Suprapubic skin (tissue), 4 donors: ENCODE data around the gene DIAPH1. TPM values are rescaled to one million over a fixed set of nuclear protein-coding genes. Genes with fewer than 3 reads are reported as not detected.
A peak's percentile ranks its signal among the peaks of the same experiment; 100 is the strongest.

Source experiments
- DNase-seq, 2 donors: peaks; one replicate each; pipeline ENCODE4 v3.0.0-alpha.2; 2019; ENCODE audit warnings: low spot score in 2 of 2
- H3K27ac ChIP-seq: fragments of 200-600 bp; sonication (generic); one replicate; pipeline ENCODE4 v1.5.1; 2019
- H3K27me3 ChIP-seq: fragments of 200-600 bp; sonication (generic); one replicate; pipeline ENCODE4 v1.5.1; 2019
- H3K36me3 ChIP-seq: fragments of 200-600 bp; sonication (generic); one replicate; pipeline ENCODE4 v1.5.1; 2019
- H3K4me1 ChIP-seq: fragments of 200-600 bp; sonication (generic); one replicate; pipeline ENCODE4 v1.5.1; 2019
- H3K4me3 ChIP-seq: fragments of 200-600 bp; sonication (generic); one replicate; pipeline ENCODE4 v1.5.1; 2019; ENCODE audit warnings: mild to moderate bottlenecking
- H3K9me3 ChIP-seq: fragments of 200-600 bp; sonication (generic); one replicate; pipeline ENCODE4 v1.5.1; 2019
- CTCF ChIP-seq, 2 donors: fragments of 200-600 bp in 1 of 2; fragments of 450-650 bp in 1 of 2; sonication (generic) in 1 of 2; IDR thresholded peaks; one replicate each; pipeline ENCODE4 v1.5.1; 2016 to 2019; ENCODE audit warnings: antibody characterized with exemption in 2 of 2, mild to moderate bottlenecking in 1 of 2, moderate library complexity in 1 of 2
- EP300 ChIP-seq: sonication (generic); formaldehyde crosslinking; IDR thresholded peaks from one replicate; pipeline ENCODE4 v1.6.1; 2017; ENCODE audit warnings: antibody characterized with exemption
- POLR2A ChIP-seq, 2 donors: fragments of 450-650 bp; IDR thresholded peaks; one replicate each; pipeline ENCODE4 v1.6.1; 2017; ENCODE audit warnings: antibody characterized with exemption in 2 of 2, mild to moderate bottlenecking in 2 of 2, moderate library complexity in 2 of 2
- POLR2AphosphoS5 ChIP-seq, 3 donors: sonication (generic); formaldehyde crosslinking; IDR thresholded peaks; one replicate each; pipeline ENCODE4 v1.6.1; 2017; ENCODE audit warnings: antibody characterized with exemption in 3 of 3
- WGBS: methylation state at CpG from one replicate; pipeline ENCODE4 v1.1.5; 2018; 5-methylcytosine and 5-hydroxymethylcytosine counted together
- total RNA-seq, 4 donors: library from RNA; depleted of rRNA; stranded (reverse); fragments of >200 nt; gene quantifications; one replicate each; pipeline ENCODE4 v1.1.0, GENCODE V29; 2016

Gene DIAPH1
- total RNA-seq, 4 donors from 2014 or later = 83.0 to 115 (median 95.1) TPM

- Histone ChIP-seq H3K4me1 (peaks cover 76% of the 10 kb centered on the region), H3K9me3 (no peaks in the 10 kb centered on the region), H3K4me3 (no peak overlapping the region), H3K27ac (peak overlapping the region; percentile 69), H3K27me3 (no peaks in the 10 kb centered on the region), H3K36me3 (peaks cover 40% of the 10 kb centered on the region)
- WGBS = 75% methylated on average over 7 of the region's 7 CpGs
- TF ChIP-seq CTCF (IDR thresholded peaks at IDR 0.05) (no peak), POLR2AphosphoS5 (IDR thresholded peaks at IDR 0.05) (no peak), POLR2A (IDR thresholded peaks at IDR 0.05) (no peak), EP300 (no peak)
- no peak for DNase-seq
Observed at GRCh38 chr5:141525653-141526052, 93.1 kb downstream of the DIAPH1 start.

DNA sequence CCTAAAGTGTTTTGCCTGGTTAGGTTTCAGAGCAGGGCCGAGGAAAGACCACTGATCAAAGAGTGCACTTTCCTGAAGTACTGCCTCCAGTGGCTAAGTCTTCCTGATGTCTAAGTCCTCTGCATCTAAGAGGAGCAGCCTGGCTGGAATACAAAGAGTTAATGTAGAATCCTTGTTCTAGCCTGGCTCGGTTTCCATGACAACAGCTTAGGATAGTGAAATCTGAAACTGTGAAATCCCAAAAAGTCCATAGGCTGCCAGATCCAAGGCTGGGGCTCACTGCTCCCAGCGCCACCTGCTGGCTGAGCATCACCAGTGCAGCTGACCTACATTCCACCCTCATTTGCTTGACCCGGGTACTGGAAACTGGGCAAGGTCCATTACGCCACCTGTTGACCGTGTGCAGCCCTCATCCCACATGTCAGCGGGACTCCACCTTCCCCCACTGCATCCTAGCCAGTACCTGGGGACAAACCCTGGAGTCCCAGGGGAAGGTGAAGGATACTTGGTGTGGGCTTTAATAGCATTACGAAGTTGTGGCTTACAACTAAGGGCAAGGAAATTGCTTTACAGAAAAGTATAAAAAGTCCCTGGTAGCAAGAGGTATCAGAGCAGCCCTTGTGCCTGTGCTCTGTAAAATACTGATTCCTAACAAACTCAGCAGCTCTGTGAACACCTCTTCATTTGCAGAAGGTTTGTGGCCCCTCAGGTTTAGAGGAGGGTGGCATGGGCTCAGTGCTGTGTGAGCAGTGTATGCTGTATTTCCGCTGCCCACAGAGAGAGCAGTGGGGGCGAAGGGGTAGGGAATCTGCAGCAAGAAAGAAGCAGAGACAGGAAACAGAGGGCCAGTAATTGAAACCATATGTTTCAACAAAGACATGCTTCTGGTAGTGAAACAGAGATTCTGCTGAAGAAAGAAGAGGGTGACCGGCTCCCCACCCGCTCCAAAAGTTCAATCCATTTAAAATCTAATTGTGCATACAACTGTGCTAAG is 93.9 kb downstream of the DIAPH1 start:
- DNase-seq = peak; percentile 90 to 92
- Histone ChIP-seq H3K4me3 (peak overlapping the region; percentile 14), H3K4me1 (peaks cover 80% of the 10 kb centered on the region)

GRCh38 chr5:141523991-141524390 is 94.8 kb downstream of the DIAPH1 start:
- Histone ChIP-seq H3K4me3 (no peak overlapping the region), H3K27ac (peak overlapping the region; percentile 69), H3K9me3 (no peaks in the 10 kb centered on the region), H3K4me1 (peaks cover 75% of the 10 kb centered on the region), H3K36me3 (peaks cover 39% of the 10 kb centered on the region), H3K27me3 (no peaks in the 10 kb centered on the region)
- no peak for DNase-seq
- TF ChIP-seq EP300 = no peak
- no peak for TF ChIP-seq CTCF (IDR thresholded peaks at IDR 0.05)
- TF ChIP-seq POLR2AphosphoS5 (IDR thresholded peaks at IDR 0.05) = no peak
- TF ChIP-seq POLR2A (IDR thresholded peaks at IDR 0.05) = no peak
- 84% methylated on average over 8 of the region's 8 CpGs for WGBS

More for the DNA sequence above, 93.9 kb downstream of the DIAPH1 start:
- Histone ChIP-seq H3K27ac (peak overlapping the region; percentile 69), H3K27me3 (no peaks in the 10 kb centered on the region), H3K36me3 (peaks cover 40% of the 10 kb centered on the region), H3K9me3 (no peaks in the 10 kb centered on the region)
- peak in 2 of 3 donors; percentile 67 to 74 for TF ChIP-seq POLR2AphosphoS5 (IDR thresholded peaks at IDR 0.05)
- no peak for TF ChIP-seq POLR2A (IDR thresholded peaks at IDR 0.05)
- TF ChIP-seq EP300 = no peak
- TF ChIP-seq CTCF (IDR thresholded peaks at IDR 0.05) = peak; percentile 97 to 99
- 38% methylated on average over 10 of the region's 12 CpGs for WGBS

GRCh38 chr5:141522301-141522700 is 96.5 kb downstream of the DIAPH1 start:
- WGBS = 38% methylated on average over 2 of the region's 2 CpGs
- Histone ChIP-seq H3K36me3 (peaks cover 37% of the 10 kb centered on the region), H3K27ac (peak overlapping the region; percentile 83), H3K27me3 (no peaks in the 10 kb centered on the region), H3K4me1 (peaks cover 63% of the 10 kb centered on the region), H3K9me3 (no peaks in the 10 kb centered on the region), H3K4me3 (no peak overlapping the region)
- DNase-seq = no peak
- TF ChIP-seq CTCF (IDR thresholded peaks at IDR 0.05) (no peak), EP300 (no peak), POLR2AphosphoS5 (IDR thresholded peaks at IDR 0.05) (no peak), POLR2A (IDR thresholded peaks at IDR 0.05) (no peak)

- Histone ChIP-seq H3K36me3 (peaks cover 39% of the 10 kb centered on the region), H3K4me1 (peaks cover 73% of the 10 kb centered on the region)
- 39% methylated on average over 2 of the region's 2 CpGs for WGBS
Observed at GRCh38 chr5:141521244-141521781, 97.5 kb downstream of the DIAPH1 start.

More at GRCh38 chr5:141521244-141521781, 97.5 kb downstream of the DIAPH1 start:
- peak overlapping the region; percentile 83 for H3K27ac ChIP-seq
- TF ChIP-seq POLR2A (IDR thresholded peaks at IDR 0.05) (no peak), POLR2AphosphoS5 (IDR thresholded peaks at IDR 0.05) (peak; percentile 17 to 80 (median 73))
- no peaks in the 10 kb centered on the region for H3K9me3 ChIP-seq
- H3K27me3 ChIP-seq = no peaks in the 10 kb centered on the region
- no peak overlapping the region for H3K4me3 ChIP-seq
- DNase-seq = no peak
